ENCODE measurements around the gene TRIM41.

Gene TRIM41

DNA sequence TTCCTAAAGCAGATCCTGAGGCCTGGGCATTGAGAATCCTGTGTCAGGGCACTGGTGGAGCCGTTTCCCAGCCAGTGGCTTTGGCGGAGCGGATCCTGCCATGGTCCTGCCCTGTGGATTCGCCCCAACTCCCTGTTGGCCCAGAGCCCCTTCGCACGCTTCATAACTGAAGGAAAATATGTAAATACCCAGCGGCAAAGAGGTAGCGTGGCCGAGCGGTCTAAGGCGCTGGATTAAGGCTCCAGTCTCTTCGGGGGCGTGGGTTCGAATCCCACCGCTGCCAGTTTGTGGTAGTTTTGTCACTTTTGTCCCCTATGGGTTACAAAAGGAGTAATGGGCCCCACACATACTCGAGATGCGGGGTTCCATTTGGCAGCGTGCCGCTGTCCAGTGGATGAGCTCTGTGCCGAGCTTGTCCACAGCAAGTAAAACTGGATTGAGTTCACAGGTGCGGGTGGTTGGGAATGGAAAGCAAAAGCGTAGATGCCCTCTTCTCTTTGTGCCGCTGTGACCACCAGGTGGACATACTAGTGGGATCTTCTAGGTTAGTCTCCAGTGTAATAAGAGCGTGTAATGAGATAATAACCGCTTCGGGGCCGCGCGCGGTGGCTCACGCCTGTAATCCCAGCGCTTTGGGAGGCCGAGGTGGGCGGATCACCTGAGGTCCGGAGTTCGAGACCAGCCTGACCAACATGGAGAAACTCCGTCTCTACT, 35.4 kb upstream of the TRIM41 start (continued):
- TF ChIP-seq ZNF670 (tag by site-specific recombination; IDR thresholded peaks at IDR 0.05; ENCODE audit: low read depth): no peak
- peak; percentile 22 for TF ChIP-seq SP7 (tag by site-specific recombination; IDR thresholded peaks at IDR 0.05)
- peak; percentile 84 for TF ChIP-seq GLIS1 (tag by site-specific recombination; IDR thresholded peaks at IDR 0.05)
- peak; percentile 76; the same call in 1 of the 2 replicates for TF ChIP-seq ZNF558 (tag by site-specific recombination; IDR thresholded peaks at IDR 0.05)
- TF ChIP-seq GLI4 (tag by site-specific recombination; IDR thresholded peaks at IDR 0.05): no peak
- no peak for TF ChIP-seq ZNF48 (tag by site-specific recombination; IDR thresholded peaks at IDR 0.05)
- no peak for TF ChIP-seq ZNF791 (tag by site-specific recombination; IDR thresholded peaks at IDR 0.05)
- peak; percentile 99 for TF ChIP-seq ZFP69B (tag by site-specific recombination; IDR thresholded peaks at IDR 0.05)
- no peak for TF ChIP-seq ZNF146 (tag by site-specific recombination; IDR thresholded peaks at IDR 0.05)
- TF ChIP-seq, protein P1, sequence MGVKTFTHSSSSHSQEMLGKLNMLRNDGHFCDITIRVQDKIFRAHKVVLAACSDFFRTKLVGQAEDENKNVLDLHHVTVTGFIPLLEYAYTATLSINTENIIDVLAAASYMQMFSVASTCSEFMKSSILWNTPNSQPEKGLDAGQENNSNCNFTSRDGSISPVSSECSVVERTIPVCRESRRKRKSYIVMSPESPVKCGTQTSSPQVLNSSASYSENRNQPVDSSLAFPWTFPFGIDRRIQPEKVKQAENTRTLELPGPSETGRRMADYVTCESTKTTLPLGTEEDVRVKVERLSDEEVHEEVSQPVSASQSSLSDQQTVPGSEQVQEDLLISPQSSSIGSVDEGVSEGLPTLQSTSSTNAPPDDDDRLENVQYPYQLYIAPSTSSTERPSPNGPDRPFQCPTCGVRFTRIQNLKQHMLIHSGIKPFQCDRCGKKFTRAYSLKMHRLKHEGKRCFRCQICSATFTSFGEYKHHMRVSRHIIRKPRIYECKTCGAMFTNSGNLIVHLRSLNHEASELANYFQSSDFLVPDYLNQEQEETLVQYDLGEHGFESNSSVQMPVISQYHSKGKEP (tag by site-specific recombination; IDR thresholded peaks at IDR 0.05): peak; percentile 44; the same call in 1 of the 2 replicates
- no peak; the same call in 1 of the 2 replicates for TF ChIP-seq ZSCAN16 (tag by site-specific recombination; IDR thresholded peaks at IDR 0.05)
- TF ChIP-seq, protein P2, sequence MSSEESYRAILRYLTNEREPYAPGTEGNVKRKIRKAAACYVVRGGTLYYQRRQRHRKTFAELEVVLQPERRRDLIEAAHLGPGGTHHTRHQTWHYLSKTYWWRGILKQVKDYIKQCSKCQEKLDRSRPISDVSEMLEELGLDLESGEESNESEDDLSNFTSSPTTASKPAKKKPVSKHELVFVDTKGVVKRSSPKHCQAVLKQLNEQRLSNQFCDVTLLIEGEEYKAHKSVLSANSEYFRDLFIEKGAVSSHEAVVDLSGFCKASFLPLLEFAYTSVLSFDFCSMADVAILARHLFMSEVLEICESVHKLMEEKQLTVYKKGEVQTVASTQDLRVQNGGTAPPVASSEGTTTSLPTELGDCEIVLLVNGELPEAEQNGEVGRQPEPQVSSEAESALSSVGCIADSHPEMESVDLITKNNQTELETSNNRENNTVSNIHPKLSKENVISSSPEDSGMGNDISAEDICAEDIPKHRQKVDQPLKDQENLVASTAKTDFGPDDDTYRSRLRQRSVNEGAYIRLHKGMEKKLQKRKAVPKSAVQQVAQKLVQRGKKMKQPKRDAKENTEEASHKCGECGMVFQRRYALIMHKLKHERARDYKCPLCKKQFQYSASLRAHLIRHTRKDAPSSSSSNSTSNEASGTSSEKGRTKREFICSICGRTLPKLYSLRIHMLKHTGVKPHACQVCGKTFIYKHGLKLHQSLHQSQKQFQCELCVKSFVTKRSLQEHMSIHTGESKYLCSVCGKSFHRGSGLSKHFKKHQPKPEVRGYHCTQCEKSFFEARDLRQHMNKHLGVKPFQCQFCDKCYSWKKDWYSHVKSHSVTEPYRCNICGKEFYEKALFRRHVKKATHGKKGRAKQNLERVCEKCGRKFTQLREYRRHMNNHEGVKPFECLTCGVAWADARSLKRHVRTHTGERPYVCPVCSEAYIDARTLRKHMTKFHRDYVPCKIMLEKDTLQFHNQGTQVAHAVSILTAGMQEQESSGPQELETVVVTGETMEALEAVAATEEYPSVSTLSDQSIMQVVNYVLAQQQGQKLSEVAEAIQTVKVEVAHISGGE (tag by site-specific recombination; conservative IDR thresholded peaks at IDR 0.05; ENCODE audit: low read depth): peak; percentile 33
- no peak for TF ChIP-seq KLF7 (tag by site-specific recombination; IDR thresholded peaks at IDR 0.05; ENCODE audit: borderline replicate concordance)
- peak; percentile 97 for TF ChIP-seq ZEB2 (tag by site-specific recombination; IDR thresholded peaks at IDR 0.05)
- TF ChIP-seq WT1 (tag by site-specific recombination; IDR thresholded peaks at IDR 0.05): no peak; the same call in 1 of the 2 replicates
- TF ChIP-seq ZBTB48 (tag by site-specific recombination; IDR thresholded peaks at IDR 0.05): no peak
- TF ChIP-seq, protein P3, sequence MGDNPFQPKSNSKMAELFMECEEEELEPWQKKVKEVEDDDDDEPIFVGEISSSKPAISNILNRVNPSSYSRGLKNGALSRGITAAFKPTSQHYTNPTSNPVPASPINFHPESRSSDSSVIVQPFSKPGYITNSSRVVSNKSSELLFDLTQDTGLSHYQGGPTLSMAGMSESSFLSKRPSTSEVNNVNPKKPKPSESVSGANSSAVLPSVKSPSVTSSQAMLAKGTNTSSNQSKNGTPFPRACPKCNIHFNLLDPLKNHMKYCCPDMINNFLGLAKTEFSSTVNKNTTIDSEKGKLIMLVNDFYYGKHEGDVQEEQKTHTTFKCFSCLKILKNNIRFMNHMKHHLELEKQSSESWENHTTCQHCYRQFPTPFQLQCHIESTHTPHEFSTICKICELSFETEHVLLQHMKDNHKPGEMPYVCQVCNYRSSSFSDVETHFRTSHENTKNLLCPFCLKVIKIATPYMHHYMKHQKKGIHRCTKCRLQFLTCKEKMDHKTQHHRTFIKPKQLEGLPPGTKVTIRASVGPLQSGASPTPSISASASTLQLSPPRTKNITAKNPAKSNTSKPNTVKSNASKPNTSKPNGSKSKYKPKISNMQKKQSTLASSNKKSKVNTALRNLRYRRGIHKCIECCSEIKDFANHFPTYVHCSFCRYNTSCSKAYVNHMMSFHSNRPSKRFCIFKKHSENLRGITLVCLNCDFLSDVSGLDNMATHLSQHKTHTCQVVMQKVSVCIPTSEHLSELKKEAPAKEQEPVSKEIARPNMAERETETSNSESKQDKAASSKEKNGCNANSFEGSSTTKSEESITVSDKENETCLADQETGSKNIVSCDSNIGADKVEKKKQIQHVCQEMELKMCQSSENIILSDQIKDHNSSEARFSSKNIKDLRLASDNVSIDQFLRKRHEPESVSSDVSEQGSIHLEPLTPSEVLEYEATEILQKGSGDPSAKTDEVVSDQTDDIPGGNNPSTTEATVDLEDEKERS (tag by site-specific recombination; IDR thresholded peaks at IDR 0.05): 0 out of 2 replicates have a peak, but pooled peaks have one; percentile 6
- TF ChIP-seq FEZF1 (tag by site-specific recombination; IDR thresholded peaks at IDR 0.05): no peak
- TF ChIP-seq, protein P4, sequence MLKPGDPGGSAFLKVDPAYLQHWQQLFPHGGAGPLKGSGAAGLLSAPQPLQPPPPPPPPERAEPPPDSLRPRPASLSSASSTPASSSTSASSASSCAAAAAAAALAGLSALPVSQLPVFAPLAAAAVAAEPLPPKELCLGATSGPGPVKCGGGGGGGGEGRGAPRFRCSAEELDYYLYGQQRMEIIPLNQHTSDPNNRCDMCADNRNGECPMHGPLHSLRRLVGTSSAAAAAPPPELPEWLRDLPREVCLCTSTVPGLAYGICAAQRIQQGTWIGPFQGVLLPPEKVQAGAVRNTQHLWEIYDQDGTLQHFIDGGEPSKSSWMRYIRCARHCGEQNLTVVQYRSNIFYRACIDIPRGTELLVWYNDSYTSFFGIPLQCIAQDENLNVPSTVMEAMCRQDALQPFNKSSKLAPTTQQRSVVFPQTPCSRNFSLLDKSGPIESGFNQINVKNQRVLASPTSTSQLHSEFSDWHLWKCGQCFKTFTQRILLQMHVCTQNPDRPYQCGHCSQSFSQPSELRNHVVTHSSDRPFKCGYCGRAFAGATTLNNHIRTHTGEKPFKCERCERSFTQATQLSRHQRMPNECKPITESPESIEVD (tag by site-specific recombination; IDR thresholded peaks at IDR 0.05): peak; percentile 60
- no peak for TF ChIP-seq ZNF175 (tag by site-specific recombination; IDR thresholded peaks at IDR 0.05)
- peak; percentile 86 for TF ChIP-seq ZNF501 (tag by site-specific recombination; IDR thresholded peaks at IDR 0.05)
- TF ChIP-seq ZNF112 (tag by site-specific recombination; IDR thresholded peaks at IDR 0.05): no peak
- no peak for TF ChIP-seq ZNF394 (tag by site-specific recombination; IDR thresholded peaks at IDR 0.05; ENCODE audit: borderline replicate concordance)
- no peak for TF ChIP-seq ZNF426 (tag by site-specific recombination; IDR thresholded peaks at IDR 0.05)
- no peak for TF ChIP-seq ZBTB21 (tag by site-specific recombination; IDR thresholded peaks at IDR 0.05)
- TF ChIP-seq ZNF16 (tag by site-specific recombination; IDR thresholded peaks at IDR 0.05; ENCODE audit: low read depth): no peak
- TF ChIP-seq, protein P5, sequence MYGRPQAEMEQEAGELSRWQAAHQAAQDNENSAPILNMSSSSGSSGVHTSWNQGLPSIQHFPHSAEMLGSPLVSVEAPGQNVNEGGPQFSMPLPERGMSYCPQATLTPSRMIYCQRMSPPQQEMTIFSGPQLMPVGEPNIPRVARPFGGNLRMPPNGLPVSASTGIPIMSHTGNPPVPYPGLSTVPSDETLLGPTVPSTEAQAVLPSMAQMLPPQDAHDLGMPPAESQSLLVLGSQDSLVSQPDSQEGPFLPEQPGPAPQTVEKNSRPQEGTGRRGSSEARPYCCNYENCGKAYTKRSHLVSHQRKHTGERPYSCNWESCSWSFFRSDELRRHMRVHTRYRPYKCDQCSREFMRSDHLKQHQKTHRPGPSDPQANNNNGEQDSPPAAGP (tag by site-specific recombination; IDR thresholded peaks at IDR 0.05): peak; percentile 86
- TF ChIP-seq, protein P6, sequence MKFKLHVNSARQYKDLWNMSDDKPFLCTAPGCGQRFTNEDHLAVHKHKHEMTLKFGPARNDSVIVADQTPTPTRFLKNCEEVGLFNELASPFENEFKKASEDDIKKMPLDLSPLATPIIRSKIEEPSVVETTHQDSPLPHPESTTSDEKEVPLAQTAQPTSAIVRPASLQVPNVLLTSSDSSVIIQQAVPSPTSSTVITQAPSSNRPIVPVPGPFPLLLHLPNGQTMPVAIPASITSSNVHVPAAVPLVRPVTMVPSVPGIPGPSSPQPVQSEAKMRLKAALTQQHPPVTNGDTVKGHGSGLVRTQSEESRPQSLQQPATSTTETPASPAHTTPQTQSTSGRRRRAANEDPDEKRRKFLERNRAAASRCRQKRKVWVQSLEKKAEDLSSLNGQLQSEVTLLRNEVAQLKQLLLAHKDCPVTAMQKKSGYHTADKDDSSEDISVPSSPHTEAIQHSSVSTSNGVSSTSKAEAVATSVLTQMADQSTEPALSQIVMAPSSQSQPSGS (tag by site-specific recombination; IDR thresholded peaks at IDR 0.05; ENCODE audit: low read depth): no peak
